GM21717 (cell line): ENCODE data around the gene VASH1.

Experiments
- ATAC-seq: cut with Tn5 transposase; IDR thresholded peaks from one replicate; pipeline ENCODE4 v1.9.1; 2021; ENCODE audit warnings: mild to moderate bottlenecking, moderate library complexity; ENCODE audit not compliant: unreplicated experiment

The VASH1 gene

DNA sequence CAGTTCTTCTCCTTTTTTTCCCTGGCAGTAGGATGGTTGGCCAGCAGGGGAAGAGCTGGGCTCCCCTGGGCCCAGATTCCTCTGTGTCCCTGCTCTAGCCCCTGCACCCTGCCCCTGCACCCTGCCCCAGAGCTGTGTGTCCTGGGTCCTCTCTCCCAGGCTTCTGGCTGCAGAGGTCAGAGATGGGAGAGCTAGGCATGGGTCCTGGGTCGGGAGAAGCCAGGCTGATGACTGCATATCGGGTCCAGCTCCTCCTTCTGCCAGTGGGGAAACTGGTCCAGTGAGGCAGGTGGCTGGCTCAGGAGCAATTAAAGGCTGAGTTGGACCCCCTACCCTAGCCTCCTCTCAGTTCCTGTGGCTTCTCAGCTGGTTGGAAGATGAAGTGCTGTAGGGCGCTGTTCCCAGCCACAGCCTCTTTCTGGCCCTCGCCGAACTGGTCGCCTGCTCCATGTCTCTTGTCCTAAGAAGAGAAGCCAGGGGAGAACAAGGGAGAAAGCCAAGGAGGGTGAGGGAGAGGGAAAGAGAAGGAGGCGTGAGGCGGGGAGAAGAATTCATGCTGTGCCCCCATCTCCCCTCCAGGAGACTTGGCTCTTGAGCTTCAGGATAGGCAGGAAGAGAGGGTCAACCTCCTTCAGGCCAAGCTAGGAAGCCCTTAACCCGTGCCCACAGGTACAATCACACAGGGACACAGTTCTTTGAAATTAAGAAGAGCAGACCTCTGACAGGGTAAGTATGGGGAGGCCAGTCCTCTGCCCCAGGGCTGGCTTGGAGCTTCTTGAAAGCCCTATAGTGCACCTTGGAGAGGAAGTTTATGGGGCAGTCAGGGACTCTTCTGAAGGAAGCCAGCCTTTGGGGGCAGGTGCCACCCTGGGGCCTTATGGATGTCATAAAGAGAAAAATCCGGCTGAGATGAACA is 9.5 kb downstream of the VASH1 start:
- ATAC-seq, result no peak

DNA sequence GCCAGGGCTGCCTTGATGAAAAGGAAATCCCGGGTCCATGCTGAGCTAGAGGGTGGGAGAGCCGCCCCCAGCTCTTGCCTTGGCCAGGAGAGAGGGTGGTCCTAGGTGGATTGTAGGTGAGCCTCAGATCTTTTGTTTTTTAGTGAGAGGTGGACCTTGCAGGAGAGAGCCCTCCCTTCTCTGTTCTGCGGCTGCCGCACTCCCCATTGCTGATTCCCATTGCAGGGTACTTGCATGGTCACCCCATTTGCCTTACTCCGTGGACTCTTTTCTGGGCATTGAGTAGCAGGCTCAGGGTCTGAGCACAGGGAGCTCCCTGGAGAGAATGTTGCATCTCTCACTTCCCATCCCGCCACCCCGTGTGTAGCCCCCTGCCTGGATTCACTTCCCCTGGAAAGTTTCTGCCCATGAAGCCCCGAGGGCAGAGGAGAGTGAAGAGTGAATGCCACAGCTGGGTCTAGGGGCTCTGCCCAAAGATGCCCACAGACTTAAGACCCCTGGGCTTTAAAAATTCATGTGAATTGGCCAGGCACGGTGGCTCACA is 10.2 kb downstream of the VASH1 start:
- no peak for ATAC-seq

DNA sequence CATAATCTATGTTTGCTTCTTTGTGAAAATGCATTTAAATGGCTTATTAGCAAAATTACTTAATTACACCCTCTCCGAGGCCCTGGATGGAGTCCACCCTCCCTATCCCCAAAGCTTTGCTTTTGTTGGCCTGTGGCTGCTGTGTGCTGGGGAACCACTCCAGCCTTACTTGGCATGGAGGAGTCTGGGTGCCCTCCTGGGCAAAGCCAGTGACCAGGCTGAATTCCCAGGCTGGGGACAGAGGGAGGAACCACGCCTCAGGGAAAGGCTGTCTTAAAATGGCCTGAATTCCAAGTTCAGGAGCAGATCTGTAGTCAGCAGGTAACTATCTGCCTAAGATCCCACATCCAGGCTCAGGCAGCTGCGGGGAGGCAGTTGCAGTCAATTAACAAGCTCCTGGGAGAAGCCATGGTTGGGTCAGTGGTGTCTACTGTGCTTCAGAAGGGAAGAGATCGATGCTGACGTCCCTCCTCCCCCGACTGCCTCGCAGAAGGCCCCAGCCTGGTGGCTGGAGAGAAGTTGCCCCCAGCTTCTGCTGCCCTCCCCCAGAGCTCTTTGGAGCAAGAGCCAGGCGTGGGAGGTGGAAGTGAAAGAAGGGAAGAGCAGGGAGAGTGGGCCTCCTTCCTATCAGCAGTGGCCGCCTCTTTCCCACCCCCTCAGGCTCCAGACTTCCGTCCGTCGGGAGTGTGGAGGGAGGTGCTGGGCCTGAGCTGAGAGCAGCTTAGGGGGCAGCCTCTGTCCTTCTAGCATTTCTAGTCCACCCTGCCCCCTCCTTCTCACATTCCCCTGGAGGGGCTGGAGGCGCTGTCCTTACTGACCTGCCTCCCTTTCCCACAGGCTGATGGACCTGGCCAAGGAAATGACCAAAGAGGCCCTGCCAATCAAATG is 11.3 kb downstream of the VASH1 start:
- ATAC-seq, result no peak

GRCh38 chr14:76773188-76773885 is 12.1 kb downstream of the VASH1 start:
- ATAC-seq, result no peak

GRCh38 chr14:76773956-76774820 is 12.9 kb downstream of the VASH1 start:
- no peak for ATAC-seq

- ATAC-seq, result no peak
Measured at GRCh38 chr14:76774821-76775694, 13.8 kb downstream of the VASH1 start.

DNA sequence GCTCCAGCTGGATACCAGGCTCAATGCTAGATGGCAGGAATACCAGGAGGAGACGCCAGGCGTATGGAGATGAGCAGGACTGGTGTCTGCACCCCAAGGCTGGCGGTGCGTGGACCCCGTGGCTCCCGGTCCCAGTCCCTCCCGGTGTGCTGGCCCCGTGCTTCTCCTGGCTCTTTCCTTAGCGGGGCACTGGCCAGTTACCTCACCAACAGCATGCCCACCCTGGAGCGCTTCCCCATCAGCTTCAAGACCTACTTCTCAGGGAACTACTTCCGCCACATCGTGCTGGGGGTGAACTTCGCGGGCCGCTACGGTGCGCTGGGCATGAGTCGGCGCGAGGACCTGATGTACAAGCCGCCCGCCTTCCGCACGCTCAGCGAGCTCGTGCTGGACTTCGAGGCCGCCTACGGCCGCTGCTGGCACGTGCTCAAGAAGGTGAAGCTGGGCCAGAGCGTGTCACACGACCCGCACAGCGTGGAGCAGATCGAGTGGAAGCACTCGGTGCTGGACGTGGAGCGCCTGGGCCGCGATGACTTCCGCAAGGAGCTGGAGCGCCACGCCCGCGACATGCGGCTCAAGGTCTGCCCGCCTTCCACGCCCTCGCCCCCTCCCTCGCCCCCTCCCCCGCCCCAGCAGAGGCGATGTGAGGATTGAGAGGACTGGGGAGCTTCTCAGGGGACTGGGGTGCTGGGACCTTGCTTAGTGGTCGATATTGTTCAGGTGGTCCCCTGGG is 14.6 kb downstream of the VASH1 start:
- no peak for ATAC-seq

- ATAC-seq, result no peak
Measured at GRCh38 chr14:76776428-76777251, 15.4 kb downstream of the VASH1 start.

DNA sequence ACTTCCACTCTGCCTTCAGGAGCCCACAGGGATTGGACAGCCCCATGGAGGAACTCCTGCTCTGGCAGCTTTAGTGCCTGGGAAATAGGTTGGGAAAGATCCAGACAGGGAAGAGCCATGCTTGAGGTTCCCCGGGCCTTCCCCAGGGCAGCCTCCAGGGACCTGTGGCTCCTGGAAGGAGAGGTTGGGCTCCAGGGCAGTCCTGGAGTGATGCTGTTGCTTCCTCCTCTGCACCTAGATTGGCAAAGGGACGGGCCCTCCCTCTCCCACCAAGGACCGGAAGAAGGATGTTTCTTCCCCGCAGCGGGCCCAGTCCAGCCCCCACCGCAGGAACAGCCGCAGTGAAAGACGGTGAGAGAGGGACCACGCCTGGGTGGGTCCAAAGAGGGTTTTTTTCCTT is 16.5 kb downstream of the VASH1 start:
- no peak for ATAC-seq

GRCh38 chr14:76778546-76779215 is 17.4 kb downstream of the VASH1 start:
- no peak for ATAC-seq

- no peak for ATAC-seq
Measured at GRCh38 chr14:76779221-76780057, 18.2 kb downstream of the VASH1 start.

DNA sequence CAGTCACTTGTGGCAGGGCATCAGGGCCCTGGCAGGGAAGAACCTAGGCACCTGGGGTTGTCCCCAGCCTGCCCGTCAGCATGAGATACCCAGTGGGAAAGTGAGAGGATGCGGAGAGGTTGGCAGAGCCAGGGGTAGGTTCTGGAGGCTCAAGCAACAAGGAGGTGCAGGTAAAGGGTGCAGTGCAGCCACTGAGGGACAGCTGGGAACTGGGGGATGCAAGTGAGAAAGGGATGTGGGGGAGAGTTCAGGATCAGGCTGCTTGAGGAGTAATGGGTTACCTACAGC is 18.7 kb downstream of the VASH1 start:
- no peak for ATAC-seq

GRCh38 chr14:76780360-76780759 is 19.1 kb downstream of the VASH1 start:
- no peak for ATAC-seq

DNA sequence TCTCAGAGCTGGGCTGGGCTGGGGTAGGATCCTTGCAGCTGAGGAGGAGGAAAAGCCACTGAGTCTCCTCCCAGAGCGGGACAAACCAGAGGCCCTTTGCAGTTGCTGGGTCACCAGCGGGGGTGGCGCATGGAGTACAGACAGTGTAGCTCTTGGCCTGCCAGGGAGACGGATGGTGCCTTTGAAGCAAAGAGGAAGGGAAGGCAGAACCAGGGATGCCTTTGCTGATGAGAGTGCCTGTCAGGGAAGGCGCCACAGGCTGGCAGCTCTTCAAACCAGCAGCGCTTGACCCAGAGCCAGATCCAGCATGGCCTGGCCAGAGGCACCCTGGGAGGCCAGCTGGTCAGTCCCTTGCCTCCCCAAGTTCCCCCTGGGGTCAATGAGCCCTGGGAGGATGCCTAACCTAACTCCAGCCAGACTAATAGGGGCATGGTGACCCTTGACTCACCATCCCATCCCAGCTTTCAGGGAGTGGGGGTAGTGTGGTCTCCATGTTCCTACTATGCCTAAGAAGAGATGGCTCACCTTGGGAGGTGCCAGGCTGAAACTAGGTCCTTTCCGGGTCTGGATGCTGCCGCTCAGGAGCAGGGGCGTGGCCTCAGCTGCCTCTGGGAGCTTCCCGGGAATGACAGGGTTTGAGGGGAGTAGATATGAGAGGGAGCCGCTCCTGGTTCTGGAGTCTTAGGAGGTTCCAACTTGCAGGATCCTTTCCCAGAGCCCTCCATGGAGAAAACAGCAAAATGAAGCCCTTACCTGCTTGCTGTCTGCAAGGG is 19.8 kb downstream of the VASH1 start:
- ATAC-seq, result no peak

DNA sequence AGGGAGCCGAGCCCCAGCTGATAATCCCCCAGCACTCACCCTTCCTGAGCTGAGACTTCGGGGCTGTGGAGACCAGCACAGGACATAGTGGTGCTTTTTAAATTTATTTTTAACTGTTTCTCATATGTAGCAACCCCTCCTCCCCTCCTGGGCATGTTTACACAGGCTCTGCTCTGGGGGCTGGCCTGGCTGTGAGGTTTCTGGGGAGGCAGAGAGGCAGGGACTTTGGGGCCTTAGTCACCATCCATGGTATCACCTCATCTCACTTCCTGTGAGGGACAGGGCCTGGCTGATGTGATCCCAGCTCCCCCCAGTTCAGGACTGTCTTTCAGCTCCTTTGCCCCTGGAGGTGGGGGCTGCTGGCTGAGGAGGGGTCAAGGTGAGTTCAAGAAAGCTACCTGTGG is 20.4 kb downstream of the VASH1 start:
- no peak for ATAC-seq
